ENCODE results near the gene SMIM30. TPM values are rescaled to one million over a fixed set of nuclear protein-coding genes. Genes with fewer than 3 reads are reported as not detected.
"Not testable (repeated sequence)": the region's sequence is repeated elsewhere in the genome, so short reads cannot be mapped to it uniquely, and the experiment has no call there.

The SMIM30 gene
- total RNA-seq = 10 to 100 TPM; 37.5 to 41.5 TPM

- H3K4me1 Mint-ChIP-seq (ENCODE audit: low read depth) = peaks cover 38% of the 10 kb centered on the region
- peaks cover 10% of the 10 kb centered on the region for H3K36me3 Mint-ChIP-seq
- peak within 1 kb of the TSS; percentile 87 for H3K27ac Mint-ChIP-seq
- DNase-seq = peak; percentile 92
- H3K9me3 Mint-ChIP-seq = no peaks in the 10 kb centered on the region
- H3K4me3 Mint-ChIP-seq = peak within 1 kb of the TSS; percentile 85
- POLR2A ChIA-PET = no interaction called here
- CTCF ChIA-PET = no interaction called here
- intact Hi-C loops (cut with micrococcal nuclease) = loop anchor here (1.0 to 5.0 kb wide), 6 partner anchors 32 to 912 kb away; partner anchors contain the start of genes DOCK4, GPR85, IFRD1 and TMEM168
- H3K27me3 Mint-ChIP-seq = no peaks in the 10 kb centered on the region
These were observed at the start of gene SMIM30 for GRCh38 chr7:113118074-113118959. SMIM30 (minus strand) TSS chr7:113118554; CDS start chr7:113117578, 976 bp downstream.

GRCh38 chr7:113166176-113166575 lies 47.8 kb upstream of the SMIM30 start:
- H3K27me3 Mint-ChIP-seq; H3K27ac Mint-ChIP-seq; H3K9me3 Mint-ChIP-seq; H3K36me3 Mint-ChIP-seq; intact Hi-C loops (cut with micrococcal nuclease); H3K4me1 Mint-ChIP-seq (ENCODE audit: low read depth); DNase-seq; H3K4me3 Mint-ChIP-seq; CTCF ChIA-PET; POLR2A ChIA-PET: not testable (repeated sequence)

GRCh38 chr7:113161050-113161449 lies 42.7 kb upstream of the SMIM30 start:
- intact Hi-C loops (cut with micrococcal nuclease) = no loop called here
- Mint-ChIP-seq H3K27me3 (peaks cover 1% of the 10 kb centered on the region), H3K27ac (no peak overlapping the region), H3K4me1 (ENCODE audit: low read depth) (no peaks in the 10 kb centered on the region), H3K36me3 (no peaks in the 10 kb centered on the region), H3K9me3 (no peaks in the 10 kb centered on the region), H3K4me3 (no peak overlapping the region)
- ChIA-PET POLR2A (no interaction called here), CTCF (interaction anchor here (0.6 kb wide), 1 partner anchor 140 kb away, joined by 3 read pairs; no protein-coding TSS in a partner anchor)
- no peak for DNase-seq

GRCh38 chr7:113159746-113160339 lies 41.5 kb upstream of the SMIM30 start:
- H3K9me3 Mint-ChIP-seq = no peaks in the 10 kb centered on the region
- ChIA-PET CTCF (interaction anchor here (1.0 to 3.2 kb wide), 4 partner anchors 23 to 263 kb away, joined by 3 to 23 read pairs (median 4); no protein-coding TSS in a partner anchor), POLR2A (no interaction called here)
- H3K4me1 Mint-ChIP-seq (ENCODE audit: low read depth) = no peaks in the 10 kb centered on the region
- peaks cover 7% of the 10 kb centered on the region for H3K27me3 Mint-ChIP-seq
- peak; percentile 10 for DNase-seq
- H3K4me3 Mint-ChIP-seq = no peak overlapping the region
- no peak overlapping the region for H3K27ac Mint-ChIP-seq
- intact Hi-C loops (cut with micrococcal nuclease) = loop anchor here (1.0 kb wide), 1 partner anchor 261 kb away; no protein-coding TSS in a partner anchor
- no peaks in the 10 kb centered on the region for H3K36me3 Mint-ChIP-seq

GRCh38 chr7:113158756-113159155 lies 40.4 kb upstream of the SMIM30 start:
- CTCF ChIA-PET = interaction anchor here (1.0 to 3.2 kb wide), 3 partner anchors 22 to 264 kb away, joined by 3 to 23 read pairs (median 4); no protein-coding TSS in a partner anchor
- no peaks in the 10 kb centered on the region for H3K4me1 Mint-ChIP-seq (ENCODE audit: low read depth)
- H3K36me3 Mint-ChIP-seq = no peaks in the 10 kb centered on the region
- POLR2A ChIA-PET = no interaction called here
- H3K9me3 Mint-ChIP-seq = no peaks in the 10 kb centered on the region
- peaks cover 7% of the 10 kb centered on the region for H3K27me3 Mint-ChIP-seq
- DNase-seq = no peak
- no peak overlapping the region for H3K4me3 Mint-ChIP-seq
- H3K27ac Mint-ChIP-seq = no peak overlapping the region
- intact Hi-C loops (cut with micrococcal nuclease) = loop anchor here (1.0 kb wide), 1 partner anchor 263 kb away; no protein-coding TSS in a partner anchor

GRCh38 chr7:113154117-113154516 lies 35.8 kb upstream of the SMIM30 start:
- Mint-ChIP-seq H3K27ac (no peak overlapping the region), H3K4me3 (no peak overlapping the region), H3K4me1 (ENCODE audit: low read depth) (no peaks in the 10 kb centered on the region), H3K9me3 (no peaks in the 10 kb centered on the region), H3K27me3 (peaks cover 22% of the 10 kb centered on the region), H3K36me3 (no peaks in the 10 kb centered on the region)
- ChIA-PET POLR2A (no interaction called here), CTCF (interaction anchor here (0.5 kb wide), 1 partner anchor 157 kb away, joined by 3 read pairs; no protein-coding TSS in a partner anchor)
- DNase-seq = no peak
- intact Hi-C loops (cut with micrococcal nuclease) = no loop called here

- Mint-ChIP-seq H3K27ac (no peak overlapping the region), H3K4me1 (ENCODE audit: low read depth) (no peaks in the 10 kb centered on the region), H3K27me3 (peaks cover 25% of the 10 kb centered on the region), H3K4me3 (no peak overlapping the region), H3K9me3 (no peaks in the 10 kb centered on the region), H3K36me3 (no peaks in the 10 kb centered on the region)
- POLR2A ChIA-PET = no interaction called here
- no peak for DNase-seq
- CTCF ChIA-PET = no interaction called here
- intact Hi-C loops (cut with micrococcal nuclease) = no loop called here
These were observed 26.5 kb upstream of the SMIM30 start for GRCh38 chr7:113144817-113145216.

GRCh38 chr7:113143486-113144257 lies 25.3 kb upstream of the SMIM30 start:
- Mint-ChIP-seq H3K4me1 (ENCODE audit: low read depth) (no peaks in the 10 kb centered on the region), H3K9me3 (no peaks in the 10 kb centered on the region), H3K27me3 (peaks cover 25% of the 10 kb centered on the region), H3K27ac (no peak overlapping the region), H3K4me3 (no peak overlapping the region), H3K36me3 (no peaks in the 10 kb centered on the region)
- intact Hi-C loops (cut with micrococcal nuclease) = no loop called here
- CTCF ChIA-PET = no interaction called here
- POLR2A ChIA-PET = no interaction called here
- DNase-seq = no peak

- Mint-ChIP-seq H3K27ac (no peak overlapping the region), H3K27me3 (peaks cover 21% of the 10 kb centered on the region), H3K36me3 (no peaks in the 10 kb centered on the region), H3K9me3 (no peaks in the 10 kb centered on the region), H3K4me3 (no peak overlapping the region), H3K4me1 (ENCODE audit: low read depth) (no peaks in the 10 kb centered on the region)
- CTCF ChIA-PET = no interaction called here
- intact Hi-C loops (cut with micrococcal nuclease) = no loop called here
- no peak for DNase-seq
- POLR2A ChIA-PET = interaction anchor here (0.6 kb wide), 1 partner anchor 56 kb away, joined by 3 read pairs; the partner anchor contains the start of gene GPR85
These were observed 24.2 kb upstream of the SMIM30 start for GRCh38 chr7:113142385-113143119.

GRCh38 chr7:113141803-113142202 lies 23.4 kb upstream of the SMIM30 start:
- no peaks in the 10 kb centered on the region for H3K4me1 Mint-ChIP-seq (ENCODE audit: low read depth)
- H3K27me3 Mint-ChIP-seq = peaks cover 21% of the 10 kb centered on the region
- DNase-seq = no peak
- intact Hi-C loops (cut with micrococcal nuclease) = no loop called here
- CTCF ChIA-PET = no interaction called here
- no peak overlapping the region for H3K27ac Mint-ChIP-seq
- no peaks in the 10 kb centered on the region for H3K36me3 Mint-ChIP-seq
- H3K9me3 Mint-ChIP-seq = no peaks in the 10 kb centered on the region
- POLR2A ChIA-PET = interaction anchor here (0.6 kb wide), 1 partner anchor 55 kb away, joined by 3 read pairs; the partner anchor contains the start of gene GPR85
- H3K4me3 Mint-ChIP-seq = no peak overlapping the region

- no peak overlapping the region for H3K4me3 Mint-ChIP-seq
- H3K36me3 Mint-ChIP-seq = no peaks in the 10 kb centered on the region
These were observed 22.6 kb upstream of the SMIM30 start for GRCh38 chr7:113140956-113141355.

More at GRCh38 chr7:113140956-113141355, 22.6 kb upstream of the SMIM30 start:
- H3K9me3 Mint-ChIP-seq = no peaks in the 10 kb centered on the region
- H3K27ac Mint-ChIP-seq = no peak overlapping the region
- DNase-seq = no peak
- ChIA-PET CTCF (no interaction called here), POLR2A (no interaction called here)
- H3K4me1 Mint-ChIP-seq (ENCODE audit: low read depth) = no peaks in the 10 kb centered on the region
- intact Hi-C loops (cut with micrococcal nuclease) = no loop called here
- H3K27me3 Mint-ChIP-seq = peaks cover 17% of the 10 kb centered on the region

Measured in activated CD4-positive, alpha-beta memory T cell treated with anti-CD3 and anti-CD28 coated beads for 36 hours (primary cell).